Measurements from ENCODE around the gene ZFP2.
"Not testable (repeated sequence)": the region's sequence is repeated elsewhere in the genome, so short reads cannot be mapped to it uniquely, and the experiment has no call there.

ZFP2 gene

DNA sequence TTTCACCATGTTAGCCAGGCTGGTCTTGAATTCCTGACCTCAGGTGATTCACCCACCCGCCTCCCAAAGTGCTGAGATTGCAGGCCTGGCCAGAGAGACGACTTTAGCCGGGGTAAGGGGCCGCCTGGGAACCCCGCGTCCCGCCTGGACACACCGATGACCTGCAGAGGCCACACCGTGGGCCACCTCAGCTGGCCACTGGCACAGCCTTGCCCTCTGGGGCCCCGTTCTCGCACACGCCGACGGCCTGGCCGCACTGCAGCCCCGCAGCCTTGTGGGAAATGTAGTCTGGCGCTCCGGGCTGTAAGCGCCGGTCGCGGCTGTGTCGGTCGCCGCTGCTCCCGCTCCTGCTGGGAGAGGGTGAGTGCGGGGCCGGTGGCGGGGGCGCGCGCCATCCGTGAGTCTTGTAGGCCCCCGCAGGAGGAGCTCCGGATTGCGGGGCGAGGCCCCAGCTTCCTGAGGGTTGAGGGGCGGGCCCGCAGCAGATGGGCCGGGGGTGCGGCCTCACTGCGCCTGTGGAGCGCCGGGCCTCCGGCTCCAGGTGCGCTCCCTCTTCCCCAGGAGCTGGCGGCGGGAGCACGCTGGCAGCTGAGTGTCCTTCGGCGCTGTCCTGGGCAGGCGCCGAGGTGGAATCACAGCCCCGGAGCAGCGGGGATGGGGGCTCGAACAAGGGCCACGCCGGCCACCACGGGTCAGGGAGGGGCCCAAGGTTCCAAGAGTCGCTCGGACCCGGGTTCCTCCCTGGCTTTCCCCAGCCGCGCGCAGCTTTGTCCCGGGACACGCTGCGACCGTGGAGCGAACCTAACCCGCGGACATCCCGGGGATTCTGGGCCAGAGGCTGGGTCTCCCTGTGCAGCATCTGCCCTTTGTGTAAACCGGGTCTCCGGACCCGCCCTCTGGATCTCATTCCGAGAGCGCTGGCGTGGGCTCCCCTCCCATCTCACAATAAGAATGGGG lies at the start of gene ZFP2:
Gene ZFP2 (plus strand): TSS at position 299 of the 957 bp plus-strand sequence. CDS start 35,401 bp downstream, outside the sequence.
- peaks cover 15% of the 10 kb centered on the region for H3K9me3 Mint-ChIP-seq
- H3K36me3 Mint-ChIP-seq (ENCODE audit: insufficient read depth) = peaks cover 2% of the 10 kb centered on the region
- no peaks in the 10 kb centered on the region for H3K27me3 Mint-ChIP-seq
- peak within 1 kb of the TSS; percentile 72 for H3K4me3 Mint-ChIP-seq
- DNase-seq (ENCODE audit: low spot score in 2 of 2) (no peak), ATAC-seq (replicated peaks; ENCODE audit: extremely low read depth, poor library complexity, severe bottlenecking) (peak; percentile 19)
- no peaks in the 10 kb centered on the region for H3K4me1 Mint-ChIP-seq
- no peak within 1 kb of the TSS for H3K27ac Mint-ChIP-seq (ENCODE audit: low read depth)

DNA sequence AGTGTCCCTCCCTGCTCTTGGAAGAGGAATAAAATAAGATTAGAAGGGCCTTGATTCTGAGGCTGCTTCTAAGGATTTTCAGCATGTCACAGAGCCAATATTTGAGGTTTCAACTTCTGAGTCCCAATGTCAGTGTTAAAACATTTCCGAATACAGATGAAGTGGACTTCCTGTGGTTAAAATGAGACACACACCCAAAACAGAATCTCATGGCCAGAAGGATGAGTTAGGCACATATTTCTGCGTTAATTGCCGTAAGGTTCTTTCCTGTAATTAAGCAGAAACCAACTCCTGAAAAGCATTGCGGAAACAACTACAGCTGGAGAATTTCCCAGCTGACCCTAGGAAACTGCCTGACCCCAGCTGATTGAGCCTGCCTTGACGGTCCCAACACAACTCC lies 46.4 kb upstream of the ZFP2 start:
- no peaks in the 10 kb centered on the region for H3K4me1 Mint-ChIP-seq
- H3K36me3 Mint-ChIP-seq (ENCODE audit: insufficient read depth) = no peaks in the 10 kb centered on the region
- H3K27me3 Mint-ChIP-seq = peaks cover 41% of the 10 kb centered on the region
- no peak for ATAC-seq (replicated peaks; ENCODE audit: extremely low read depth, poor library complexity, severe bottlenecking)
- H3K27ac Mint-ChIP-seq (ENCODE audit: low read depth) = no peak overlapping the region
- H3K9me3 Mint-ChIP-seq = no peaks in the 10 kb centered on the region
- no peak overlapping the region for H3K4me3 Mint-ChIP-seq
- no peak for DNase-seq (ENCODE audit: low spot score in 2 of 2)

DNA sequence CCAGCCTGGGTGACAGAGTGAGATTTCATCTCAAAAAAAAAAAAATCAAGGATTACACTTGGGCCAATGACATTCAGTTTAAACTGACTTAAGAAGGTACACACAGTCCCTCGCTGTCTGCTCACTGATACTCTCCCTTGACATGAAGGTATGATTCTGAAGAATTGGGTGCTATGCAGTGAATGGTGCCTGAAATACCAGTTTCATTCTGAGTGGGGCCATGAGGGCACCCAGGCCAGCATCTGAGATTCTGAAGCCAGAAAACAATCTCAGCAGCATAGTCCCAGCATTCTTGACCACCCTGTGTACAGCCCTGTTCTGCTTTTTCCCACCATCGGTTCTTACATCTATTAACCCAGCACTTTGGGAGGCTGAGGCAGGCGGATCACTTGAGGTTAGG lies 43.8 kb upstream of the ZFP2 start:
- peaks cover 48% of the 10 kb centered on the region for H3K27me3 Mint-ChIP-seq
- no peak overlapping the region for H3K4me3 Mint-ChIP-seq
- ATAC-seq (replicated peaks; ENCODE audit: extremely low read depth, poor library complexity, severe bottlenecking) (no peak), DNase-seq (ENCODE audit: low spot score in 2 of 2) (no peak)
- no peaks in the 10 kb centered on the region for H3K9me3 Mint-ChIP-seq
- H3K4me1 Mint-ChIP-seq = no peaks in the 10 kb centered on the region
- H3K27ac Mint-ChIP-seq (ENCODE audit: low read depth) = no peak overlapping the region
- H3K36me3 Mint-ChIP-seq (ENCODE audit: insufficient read depth) = no peaks in the 10 kb centered on the region

DNA sequence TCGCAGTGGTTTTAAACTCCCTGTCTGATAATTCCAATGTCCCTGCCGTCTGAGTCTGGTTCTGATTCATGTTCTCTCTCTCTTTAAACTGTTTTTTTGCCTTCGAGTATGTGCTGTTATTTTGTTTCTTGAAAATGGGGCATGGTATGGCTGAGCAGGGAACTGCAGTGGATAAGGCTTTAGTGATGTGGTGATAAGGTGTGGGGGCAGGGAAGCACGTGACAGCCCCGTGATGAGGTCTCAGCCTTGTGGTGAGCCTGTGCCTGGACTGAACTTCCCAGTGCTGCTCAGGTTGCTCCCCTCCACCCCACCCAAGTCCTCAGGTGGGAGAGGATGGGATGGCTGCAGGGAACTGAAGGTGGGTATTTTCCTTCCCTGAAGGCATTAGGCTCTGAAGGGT lies 41.4 kb upstream of the ZFP2 start:
- no peaks in the 10 kb centered on the region for H3K36me3 Mint-ChIP-seq (ENCODE audit: insufficient read depth)
- H3K4me3 Mint-ChIP-seq = no peak overlapping the region
- ATAC-seq (replicated peaks; ENCODE audit: extremely low read depth, poor library complexity, severe bottlenecking) = no peak
- peaks cover 38% of the 10 kb centered on the region for H3K27me3 Mint-ChIP-seq
- H3K4me1 Mint-ChIP-seq = peaks cover 3% of the 10 kb centered on the region
- no peak overlapping the region for H3K27ac Mint-ChIP-seq (ENCODE audit: low read depth)
- H3K9me3 Mint-ChIP-seq = no peaks in the 10 kb centered on the region
- DNase-seq (ENCODE audit: low spot score in 2 of 2) = no peak

DNA sequence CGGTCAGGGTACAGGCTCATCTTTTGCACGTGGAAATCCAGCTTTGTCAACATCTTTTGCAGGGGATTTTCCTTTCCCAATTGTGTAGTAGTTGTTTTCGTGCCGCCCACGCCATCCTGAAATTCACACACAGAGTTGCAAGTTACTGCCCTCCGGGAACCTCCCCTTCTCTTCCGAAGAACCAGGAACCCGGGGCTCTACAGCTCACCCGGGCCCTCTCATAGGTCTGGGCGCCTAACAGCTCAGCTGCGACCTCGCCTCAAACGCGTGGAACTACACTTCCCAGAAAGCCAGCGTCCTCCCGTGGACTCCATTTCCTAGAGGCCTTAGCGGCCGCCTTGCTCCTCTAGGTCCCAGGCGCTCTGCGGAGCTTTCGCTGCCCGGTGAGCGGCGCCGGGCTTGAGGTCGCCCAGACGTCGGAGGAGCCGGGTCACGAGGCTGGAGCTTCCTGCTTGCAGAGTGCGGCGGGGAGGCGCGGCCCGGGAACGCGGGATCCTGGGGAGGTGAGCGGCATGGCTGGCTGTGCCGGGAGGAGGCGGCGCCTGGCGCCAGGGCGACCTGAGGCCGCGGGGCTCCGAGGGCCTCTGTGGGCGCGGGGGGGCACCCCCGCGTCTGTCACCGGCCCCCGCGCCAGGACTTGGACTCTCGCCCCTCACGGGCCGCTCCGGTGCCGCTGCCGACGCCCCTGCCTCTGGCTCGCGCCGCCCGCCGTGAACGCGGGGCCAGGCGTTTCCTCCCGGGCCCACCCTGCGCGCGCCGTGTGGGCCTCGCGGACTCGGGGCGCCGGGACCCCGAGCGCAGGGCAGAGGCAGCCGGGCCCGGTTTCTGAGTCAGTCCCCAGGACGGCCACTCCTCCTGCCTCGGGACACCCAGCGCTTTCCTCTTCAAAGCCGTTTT lies 35.8 kb upstream of the ZFP2 start, which contains the start of gene ZNF354B:
Gene ZNF354B (plus strand): TSS at position 329 of the 897 bp plus-strand sequence. CDS start 1,095 bp downstream, outside the sequence.
- DNase-seq (ENCODE audit: low spot score in 2 of 2) (peak; percentile 64 to 65), ATAC-seq (replicated peaks; ENCODE audit: extremely low read depth, poor library complexity, severe bottlenecking) (peak; percentile 94)
- Mint-ChIP-seq H3K4me1 (peaks cover 22% of the 10 kb centered on the region), H3K36me3 (ENCODE audit: insufficient read depth) (peaks cover 11% of the 10 kb centered on the region), H3K9me3 (no peaks in the 10 kb centered on the region), H3K27ac (ENCODE audit: low read depth) (peak within 1 kb of the TSS; percentile 90), H3K4me3 (peak within 1 kb of the TSS; percentile 79), H3K27me3 (peaks cover 1% of the 10 kb centered on the region)

DNA sequence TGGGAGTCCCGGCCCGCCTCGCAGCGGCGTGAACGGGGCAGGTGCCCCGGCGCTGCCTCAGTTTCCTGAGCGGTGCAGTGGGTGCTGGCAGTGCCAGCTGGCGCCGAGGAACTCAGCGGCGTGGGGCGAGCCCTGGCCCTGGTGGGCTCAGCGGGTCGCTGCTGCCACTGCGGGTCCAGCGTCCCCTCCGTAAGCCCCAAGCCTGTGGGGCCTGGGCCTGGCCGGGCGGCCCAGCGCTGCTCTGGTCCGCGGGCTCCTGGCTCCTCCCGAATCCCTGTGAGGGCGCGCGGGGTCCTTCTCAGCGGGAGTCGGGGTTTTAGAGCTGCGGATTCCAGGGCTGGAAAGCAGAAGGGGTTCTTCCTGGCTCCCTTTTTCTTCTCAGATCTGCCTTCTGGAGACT lies 35.1 kb upstream of the ZFP2 start:
- not testable (repeated sequence) for ATAC-seq (replicated peaks; ENCODE audit: extremely low read depth, poor library complexity, severe bottlenecking)
- Mint-ChIP-seq H3K4me3 (peak overlapping the region; percentile 79), H3K4me1 (peaks cover 22% of the 10 kb centered on the region)

DNA sequence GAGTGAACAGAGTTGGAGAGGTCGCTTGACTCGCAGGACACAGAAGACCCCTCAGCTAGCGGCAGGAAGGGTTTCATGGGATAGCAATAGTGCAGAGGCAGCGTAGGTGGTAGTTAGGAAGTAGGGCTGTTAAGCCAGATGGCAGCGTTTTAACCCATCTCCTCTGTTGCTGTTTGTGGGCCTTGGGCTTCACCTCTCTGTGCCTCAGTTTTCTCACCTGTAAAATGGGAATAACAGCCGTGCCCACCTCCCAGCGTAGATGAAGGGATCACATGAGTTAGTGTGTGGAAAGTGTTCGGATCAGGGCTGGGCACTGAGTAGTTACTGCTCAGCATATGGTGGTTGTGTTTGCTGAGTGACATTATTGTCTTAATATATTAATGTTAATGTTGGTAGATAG lies 34.1 kb upstream of the ZFP2 start:
- DNase-seq (ENCODE audit: low spot score in 2 of 2) (no peak), ATAC-seq (replicated peaks; ENCODE audit: extremely low read depth, poor library complexity, severe bottlenecking) (no peak)
- Mint-ChIP-seq H3K27ac (ENCODE audit: low read depth) (peak overlapping the region; percentile 5), H3K4me3 (peak overlapping the region; percentile 69), H3K36me3 (ENCODE audit: insufficient read depth) (peaks cover 20% of the 10 kb centered on the region), H3K9me3 (no peaks in the 10 kb centered on the region), H3K27me3 (no peaks in the 10 kb centered on the region), H3K4me1 (peaks cover 22% of the 10 kb centered on the region)

More for the DNA sequence above, 35.1 kb upstream of the ZFP2 start:
- not testable (repeated sequence) for H3K27me3 Mint-ChIP-seq; H3K27ac Mint-ChIP-seq (ENCODE audit: low read depth); DNase-seq (ENCODE audit: low spot score in 2 of 2); H3K9me3 Mint-ChIP-seq
- peaks cover 17% of the 10 kb centered on the region for H3K36me3 Mint-ChIP-seq (ENCODE audit: insufficient read depth)

DNA sequence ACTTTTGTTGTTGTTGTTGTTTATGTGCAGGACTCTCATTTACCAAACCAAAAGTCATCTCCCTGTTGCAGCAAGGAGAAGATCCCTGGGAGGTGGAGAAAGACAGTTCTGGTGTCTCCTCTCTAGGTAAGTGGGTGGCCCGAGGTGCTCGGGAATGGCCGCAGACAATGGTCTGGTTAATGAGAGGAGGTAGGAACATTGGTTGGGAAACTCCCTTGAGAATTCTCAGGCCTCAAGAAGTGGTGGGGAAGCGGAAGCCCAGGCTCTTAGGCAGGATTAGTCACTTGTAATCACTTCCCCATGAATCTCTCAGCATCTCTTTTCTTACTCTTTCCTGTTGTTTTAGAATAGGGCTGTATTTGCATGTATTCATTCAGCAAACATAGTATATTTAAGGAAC lies 28.8 kb upstream of the ZFP2 start:
- Mint-ChIP-seq H3K36me3 (ENCODE audit: insufficient read depth) (peaks cover 47% of the 10 kb centered on the region), H3K27me3 (no peaks in the 10 kb centered on the region), H3K27ac (ENCODE audit: low read depth) (no peak overlapping the region), H3K9me3 (peaks cover 13% of the 10 kb centered on the region), H3K4me3 (no peak overlapping the region), H3K4me1 (peaks cover 25% of the 10 kb centered on the region)
- DNase-seq (ENCODE audit: low spot score in 2 of 2) (no peak), ATAC-seq (replicated peaks; ENCODE audit: extremely low read depth, poor library complexity, severe bottlenecking) (no peak)

DNA sequence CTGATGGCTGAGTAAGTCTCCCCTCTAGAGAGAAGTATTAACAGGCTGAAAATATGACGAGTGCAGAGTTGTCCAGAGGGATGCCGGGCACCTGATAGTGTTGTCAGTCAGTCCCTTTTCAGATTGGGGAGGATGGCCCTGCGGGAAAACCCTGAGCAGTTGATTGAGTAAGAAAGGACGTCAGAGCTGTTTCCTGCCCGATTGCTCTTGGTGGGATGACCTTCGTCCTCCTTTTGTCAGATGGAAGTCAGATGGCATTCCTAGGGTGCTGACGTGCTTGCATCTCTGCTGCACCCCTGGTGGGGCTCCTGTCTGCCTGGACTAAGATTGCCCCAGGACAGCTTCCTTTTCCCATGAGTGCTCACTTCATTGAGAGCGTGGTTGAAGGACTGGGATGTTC lies 26.1 kb upstream of the ZFP2 start:
- no peaks in the 10 kb centered on the region for H3K27me3 Mint-ChIP-seq
- no peak overlapping the region for H3K4me3 Mint-ChIP-seq
- H3K27ac Mint-ChIP-seq (ENCODE audit: low read depth) = no peak overlapping the region
- peaks cover 23% of the 10 kb centered on the region for H3K9me3 Mint-ChIP-seq
- H3K4me1 Mint-ChIP-seq = peaks cover 33% of the 10 kb centered on the region
- H3K36me3 Mint-ChIP-seq (ENCODE audit: insufficient read depth) = peaks cover 61% of the 10 kb centered on the region
- ATAC-seq (replicated peaks; ENCODE audit: extremely low read depth, poor library complexity, severe bottlenecking) (no peak), DNase-seq (ENCODE audit: low spot score in 2 of 2) (no peak)

DNA sequence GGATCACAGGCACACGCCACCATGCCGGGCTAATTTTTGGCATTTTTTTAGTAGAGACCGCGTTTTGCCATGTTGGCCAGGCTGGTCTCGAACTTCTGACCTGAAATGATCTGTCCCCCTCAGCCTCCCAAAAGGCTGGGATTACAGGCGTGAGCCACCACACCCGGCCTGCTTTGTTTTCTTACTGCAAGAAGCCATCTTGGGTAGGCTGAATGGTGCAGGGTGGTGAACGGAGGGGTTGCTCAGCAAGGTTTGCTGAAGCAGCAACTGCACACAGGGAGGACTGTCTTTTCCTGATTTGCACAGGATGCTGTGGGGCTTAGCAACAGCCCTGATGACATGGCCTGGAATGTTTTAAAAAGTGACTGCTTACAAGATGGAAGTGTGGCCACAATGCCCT lies 25.3 kb upstream of the ZFP2 start:
- DNase-seq (ENCODE audit: low spot score in 2 of 2) = no peak
- no peak for ATAC-seq (replicated peaks; ENCODE audit: extremely low read depth, poor library complexity, severe bottlenecking)
- Mint-ChIP-seq H3K36me3 (ENCODE audit: insufficient read depth) (peaks cover 56% of the 10 kb centered on the region), H3K27ac (ENCODE audit: low read depth) (no peak overlapping the region), H3K9me3 (peaks cover 31% of the 10 kb centered on the region), H3K4me3 (no peak overlapping the region), H3K27me3 (no peaks in the 10 kb centered on the region), H3K4me1 (peaks cover 39% of the 10 kb centered on the region)

DNA sequence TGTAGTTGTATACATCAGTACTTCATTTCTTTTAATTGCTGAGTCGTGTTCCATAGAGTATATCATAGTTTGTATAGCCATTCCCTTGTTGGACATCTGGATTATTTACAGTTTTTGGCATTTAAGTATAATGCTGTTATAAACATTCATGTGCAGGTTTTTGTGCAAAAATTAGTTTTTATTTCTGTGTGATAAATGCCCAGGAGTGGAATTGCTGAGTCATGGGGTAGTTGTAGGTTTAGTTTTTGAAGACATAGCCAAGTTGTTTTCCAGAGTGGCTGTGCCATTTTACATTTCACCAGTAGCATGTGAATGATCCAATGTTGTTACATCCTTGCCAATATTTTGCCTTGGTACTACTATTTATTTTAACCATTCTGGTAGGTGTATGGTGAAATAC lies 23.4 kb upstream of the ZFP2 start:
- no peaks in the 10 kb centered on the region for H3K27me3 Mint-ChIP-seq
- peaks cover 44% of the 10 kb centered on the region for H3K9me3 Mint-ChIP-seq
- H3K4me1 Mint-ChIP-seq = peaks cover 39% of the 10 kb centered on the region
- ATAC-seq (replicated peaks; ENCODE audit: extremely low read depth, poor library complexity, severe bottlenecking) (no peak), DNase-seq (ENCODE audit: low spot score in 2 of 2) (no peak)
- peaks cover 53% of the 10 kb centered on the region for H3K36me3 Mint-ChIP-seq (ENCODE audit: insufficient read depth)
- no peak overlapping the region for H3K4me3 Mint-ChIP-seq
- no peak overlapping the region for H3K27ac Mint-ChIP-seq (ENCODE audit: low read depth)

DNA sequence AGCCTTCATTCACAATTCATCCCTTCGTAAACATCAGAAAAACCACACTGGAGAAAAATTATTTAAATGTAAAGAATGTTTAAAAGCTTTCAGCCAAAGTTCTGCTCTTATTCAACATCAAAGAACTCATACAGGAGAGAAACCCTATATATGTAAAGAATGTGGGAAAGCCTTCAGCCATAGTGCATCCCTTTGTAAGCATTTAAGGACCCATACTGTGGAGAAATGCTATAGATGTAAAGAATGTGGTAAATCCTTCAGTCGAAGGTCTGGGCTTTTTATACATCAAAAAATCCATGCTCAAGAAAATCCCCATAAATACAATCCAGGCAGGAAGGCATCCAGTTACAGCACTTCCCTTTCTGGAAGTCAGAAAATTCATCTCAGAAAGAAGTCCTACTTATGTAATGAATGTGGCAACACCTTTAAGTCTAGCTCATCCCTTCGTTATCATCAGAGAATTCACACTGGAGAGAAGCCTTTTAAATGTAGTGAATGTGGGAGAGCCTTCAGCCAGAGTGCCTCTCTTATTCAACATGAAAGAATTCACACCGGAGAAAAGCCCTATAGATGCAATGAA lies 12.5 kb upstream of the ZFP2 start:
- not testable (repeated sequence) for ATAC-seq (replicated peaks; ENCODE audit: extremely low read depth, poor library complexity, severe bottlenecking); DNase-seq (ENCODE audit: low spot score in 2 of 2); H3K27me3 Mint-ChIP-seq; H3K4me1 Mint-ChIP-seq; H3K4me3 Mint-ChIP-seq; H3K27ac Mint-ChIP-seq (ENCODE audit: low read depth)
- peaks cover 25% of the 10 kb centered on the region for H3K9me3 Mint-ChIP-seq
- peaks cover 31% of the 10 kb centered on the region for H3K36me3 Mint-ChIP-seq (ENCODE audit: insufficient read depth)

Measured in central memory CD8-positive, alpha-beta T cell (primary cell).